ENCODE measurements around the gene NSMCE1.

GRCh38 chr16:27310576-27311447 lies 42.2 kb upstream of the NSMCE1 start:
- no peak for TF ChIP-seq CTCF (IDR thresholded peaks at IDR 0.05 in 8 of 11, conservative IDR thresholded peaks at IDR 0.05 in 3 of 11)
- TF ChIP-seq POLR2AphosphoS5 (IDR thresholded peaks at IDR 0.05): peak in 1 of 3 donors; percentile 16
- TF ChIP-seq POLR2A (IDR thresholded peaks at IDR 0.05): no peak

Data from spleen (tissue), 7 donors.